BE2C (cell line): Measurements from ENCODE around the gene NRSN2.
A peak's percentile ranks its signal among the peaks of the same experiment; 100 is the strongest.

Experiments
- DNase-seq: peaks from one replicate; pipeline ENCODE4 v3.0.0-alpha.2; 2020
- H3K27me3 ChIP-seq: fragments of 250-450 bp; sonication (Bioruptor Pico); 2 replicates; pipeline ENCODE4 v1.5.1; 2020; ENCODE audit warnings: mild to moderate bottlenecking
- H3K36me3 ChIP-seq: fragments of 250-450 bp; sonication (Bioruptor Pico); 2 replicates; pipeline ENCODE4 v1.5.1; 2020; ENCODE audit warnings: mild to moderate bottlenecking
- H3K4me1 ChIP-seq: fragments of 250-450 bp; sonication (Bioruptor Pico); 2 replicates; pipeline ENCODE4 v1.5.1; 2020
- H3K4me3 ChIP-seq: 2 replicates; pipeline ENCODE4 v1.5.1; 2011; ENCODE audit warnings: low read depth, low read length
- H3K9me3 ChIP-seq: fragments of 250-450 bp; sonication (Bioruptor Pico); 2 replicates; pipeline ENCODE4 v1.5.1; 2020
- TF ChIP-seq, protein P1 (sequence below): IDR thresholded peaks from 2 replicates; pipeline ENCODE4 v1.5.1; 2012; ENCODE audit warnings: mild to moderate bottlenecking, low read depth, low read length

The NRSN2 gene

DNA sequence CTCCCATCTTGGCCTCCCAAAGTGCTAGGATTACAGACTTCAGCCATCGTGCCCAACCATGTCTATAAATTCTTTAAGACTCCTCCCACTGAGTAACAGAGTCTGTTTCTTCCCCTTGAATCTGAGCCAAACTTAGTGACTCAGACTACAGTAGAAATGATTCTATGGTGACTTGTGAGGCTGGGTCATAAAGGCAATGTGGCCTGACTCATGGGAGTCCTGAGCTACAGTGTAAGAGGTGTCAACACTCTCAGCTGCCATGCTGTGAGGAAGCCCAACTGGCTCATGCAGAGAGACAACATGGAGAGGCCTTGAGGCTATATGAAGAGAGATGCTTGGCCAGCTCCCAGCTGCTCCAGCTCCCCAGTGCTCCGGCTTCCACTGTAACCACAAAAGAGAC, 5.2 kb upstream of the NRSN2 start:
- Histone ChIP-seq H3K4me1 (no peaks in the 10 kb centered on the region; the same call in 1 of the 2 replicates), H3K4me3 (no peak overlapping the region), H3K36me3 (no peaks in the 10 kb centered on the region), H3K27me3 (no peaks in the 10 kb centered on the region), H3K9me3 (no peaks in the 10 kb centered on the region)
- TF ChIP-seq, protein P1, sequence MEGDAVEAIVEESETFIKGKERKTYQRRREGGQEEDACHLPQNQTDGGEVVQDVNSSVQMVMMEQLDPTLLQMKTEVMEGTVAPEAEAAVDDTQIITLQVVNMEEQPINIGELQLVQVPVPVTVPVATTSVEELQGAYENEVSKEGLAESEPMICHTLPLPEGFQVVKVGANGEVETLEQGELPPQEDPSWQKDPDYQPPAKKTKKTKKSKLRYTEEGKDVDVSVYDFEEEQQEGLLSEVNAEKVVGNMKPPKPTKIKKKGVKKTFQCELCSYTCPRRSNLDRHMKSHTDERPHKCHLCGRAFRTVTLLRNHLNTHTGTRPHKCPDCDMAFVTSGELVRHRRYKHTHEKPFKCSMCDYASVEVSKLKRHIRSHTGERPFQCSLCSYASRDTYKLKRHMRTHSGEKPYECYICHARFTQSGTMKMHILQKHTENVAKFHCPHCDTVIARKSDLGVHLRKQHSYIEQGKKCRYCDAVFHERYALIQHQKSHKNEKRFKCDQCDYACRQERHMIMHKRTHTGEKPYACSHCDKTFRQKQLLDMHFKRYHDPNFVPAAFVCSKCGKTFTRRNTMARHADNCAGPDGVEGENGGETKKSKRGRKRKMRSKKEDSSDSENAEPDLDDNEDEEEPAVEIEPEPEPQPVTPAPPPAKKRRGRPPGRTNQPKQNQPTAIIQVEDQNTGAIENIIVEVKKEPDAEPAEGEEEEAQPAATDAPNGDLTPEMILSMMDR = no peak
- DNase-seq = peak; percentile 33

DNA sequence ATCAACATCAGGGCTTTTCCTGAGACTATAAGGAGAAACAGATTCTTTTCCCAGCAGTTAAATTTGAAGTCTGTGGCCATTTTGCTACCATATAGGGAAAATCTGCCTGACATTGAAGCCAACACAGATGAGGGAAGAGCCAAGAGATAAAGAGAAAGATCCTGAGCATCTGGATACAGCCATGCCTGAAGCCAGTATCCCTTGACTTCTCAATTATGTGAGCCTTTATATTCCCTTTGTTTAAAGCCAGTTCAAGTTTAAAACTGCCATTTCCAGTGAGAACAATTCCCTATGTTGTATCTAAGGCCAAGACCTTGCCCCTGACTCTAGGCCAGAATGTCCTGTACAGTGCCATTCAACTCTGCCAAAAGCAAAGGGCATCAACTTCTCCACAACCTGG, 3.8 kb upstream of the NRSN2 start:
- DNase-seq = no peak
- TF ChIP-seq, protein P1 = no peak
- Histone ChIP-seq H3K4me3 (no peak overlapping the region), H3K4me1 (no peaks in the 10 kb centered on the region; the same call in 1 of the 2 replicates), H3K9me3 (no peaks in the 10 kb centered on the region), H3K27me3 (no peaks in the 10 kb centered on the region), H3K36me3 (no peaks in the 10 kb centered on the region)

DNA sequence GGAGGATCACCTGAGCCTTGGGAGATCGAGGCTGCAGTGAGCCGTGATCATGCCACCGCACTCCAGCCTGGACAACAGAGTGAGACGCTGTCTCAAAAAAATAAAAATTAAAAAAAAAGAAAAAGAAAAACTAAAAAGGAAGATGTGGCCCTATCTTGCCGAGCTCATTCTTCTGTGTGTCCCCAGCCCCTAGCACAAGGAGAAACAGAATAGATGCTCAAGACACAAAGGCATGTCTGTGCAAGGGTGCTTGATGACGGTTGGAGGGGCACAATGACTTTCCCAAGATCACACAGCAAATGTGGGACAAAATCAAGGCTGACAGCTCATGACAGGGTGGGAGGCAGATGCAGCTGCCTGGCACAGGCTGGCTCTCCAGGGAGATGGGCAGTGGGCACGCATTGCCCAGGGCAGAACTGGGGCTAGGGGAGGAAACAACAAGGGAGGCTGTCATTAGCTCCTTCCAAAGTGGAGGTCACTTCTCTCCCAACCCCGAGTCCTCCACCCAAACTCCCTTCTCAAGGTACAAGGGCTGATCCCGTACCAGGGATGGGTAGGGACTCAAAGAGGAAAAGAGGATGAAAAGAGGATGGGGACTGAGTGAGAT, 775 bp upstream of the NRSN2 start:
- no peaks in the 10 kb centered on the region for H3K27me3 ChIP-seq

DNA sequence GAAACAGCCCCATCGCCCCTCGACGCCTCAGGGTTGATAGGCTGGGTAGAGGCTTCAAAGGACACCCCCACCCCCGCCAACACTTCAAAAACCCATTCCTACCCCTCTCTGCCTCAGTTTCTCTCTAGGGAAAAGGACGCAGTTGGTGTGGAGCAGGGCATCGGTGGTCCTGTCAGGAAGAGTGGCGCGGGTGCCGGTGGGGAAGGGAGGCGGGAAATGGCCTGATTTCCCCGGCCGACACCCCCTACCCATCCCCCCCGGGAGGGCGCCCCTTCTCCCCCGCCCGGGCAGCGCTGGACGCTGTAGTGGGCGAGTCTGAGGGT, 367 bp downstream of the NRSN2 start:
- TF ChIP-seq, protein P1 = no peak
- Histone ChIP-seq H3K27me3 (no peaks in the 10 kb centered on the region), H3K4me3 (peak overlapping the region; percentile 70), H3K9me3 (no peaks in the 10 kb centered on the region), H3K4me1 (no peaks in the 10 kb centered on the region; the same call in 1 of the 2 replicates), H3K36me3 (peaks cover 6% of the 10 kb centered on the region; the same call in 1 of the 2 replicates)
- DNase-seq = no peak

More for the DNA sequence above, 775 bp upstream of the NRSN2 start:
- Histone ChIP-seq H3K9me3 (no peaks in the 10 kb centered on the region), H3K36me3 (peaks cover 6% of the 10 kb centered on the region; the same call in 1 of the 2 replicates), H3K4me1 (no peaks in the 10 kb centered on the region; the same call in 1 of the 2 replicates), H3K4me3 (peak overlapping the region; percentile 70)
- TF ChIP-seq, protein P1 = no peak
- DNase-seq = no peak

DNA sequence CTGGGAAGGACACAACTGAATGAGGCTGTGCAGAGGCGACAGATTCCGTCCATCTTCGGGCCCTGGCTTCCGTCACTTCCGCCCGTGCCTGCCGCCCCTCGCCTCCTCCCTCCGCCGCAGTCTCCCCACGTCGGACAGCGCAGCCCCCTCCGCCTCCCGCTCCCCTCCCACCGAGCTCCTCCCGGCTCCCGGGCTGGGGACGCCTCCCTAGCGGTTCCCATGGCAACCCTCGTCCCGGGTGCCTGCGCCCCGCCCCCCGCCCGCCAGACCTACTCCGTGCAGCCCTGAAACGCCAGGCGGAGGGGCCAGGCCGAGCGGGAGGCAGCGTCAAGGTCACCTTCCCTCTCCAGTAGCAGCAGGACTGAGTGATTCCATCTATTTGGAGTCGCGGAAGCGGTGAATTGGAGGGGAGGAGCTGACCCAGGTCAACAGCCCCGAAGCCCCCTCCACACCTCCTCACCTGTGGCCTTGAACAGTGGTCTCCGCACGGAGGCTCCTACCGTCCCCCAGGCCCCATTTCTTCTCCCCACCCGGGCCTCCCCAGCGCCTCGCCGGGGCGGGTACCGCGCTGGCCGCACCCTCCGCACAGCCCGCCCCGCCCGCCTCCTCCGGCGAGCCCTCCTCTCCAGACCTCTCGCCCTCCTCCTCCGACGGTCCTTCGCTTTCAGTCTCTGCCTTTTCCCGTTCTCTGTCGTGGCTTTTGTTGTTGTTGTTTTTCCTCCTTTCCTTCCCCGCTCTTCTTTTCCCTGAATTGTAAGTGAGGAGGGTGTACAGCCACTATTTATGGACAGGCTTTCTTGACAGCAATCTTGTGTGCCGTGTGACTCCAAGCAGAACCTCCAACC, 951 bp downstream of the NRSN2 start:
- DNase-seq = peak; percentile 97
- Histone ChIP-seq H3K4me3 (peak overlapping the region; percentile 70), H3K27me3 (no peaks in the 10 kb centered on the region), H3K9me3 (no peaks in the 10 kb centered on the region), H3K4me1 (no peaks in the 10 kb centered on the region; the same call in 1 of the 2 replicates), H3K36me3 (peaks cover 6% of the 10 kb centered on the region; the same call in 1 of the 2 replicates)
- TF ChIP-seq, protein P1 = no peak
